ENCODE measurements around the gene GAREM1. TPM values are rescaled to one million over a fixed set of nuclear protein-coding genes. Genes with fewer than 3 reads are reported as not detected.

GAREM1 gene
- total and polyA plus RNA-seq, 8 donors: 2.9 to 55.9 (median 13.5) TPM

GRCh38 chr18:32371384-32371783, 99.3 kb downstream of the GAREM1 start:
- no peaks in the 10 kb centered on the region for H3K27me3 ChIP-seq
- H3K27ac ChIP-seq: peak overlapping the region; percentile 84 to 92 (median 88)
- FAIRE-seq: no peak
- 67 to 74% methylated on average over 2 of the region's 2 CpGs for WGBS, 2 donors
- H3K4me3 ChIP-seq: no peak overlapping the region
- H3K36me3 ChIP-seq: no peaks in the 10 kb centered on the region
- H3K4me1 ChIP-seq: peaks cover 47 to 68% (median 60%) of the 10 kb centered on the region in 3 donors
- TF ChIP-seq CTCF (IDR thresholded peaks at IDR 0.05): no peak
- H3K9me3 ChIP-seq: no peaks in the 10 kb centered on the region
- no peak for DNase-seq
- intact Hi-C loops (cut with DNase I): loop anchor here in 1 of 3 donors (10.0 kb wide), 1 partner anchor 93 kb away; no protein-coding TSS in a partner anchor
- ATAC-seq: no peak

- intact Hi-C loops (cut with DNase I): loop anchor here in 1 of 3 donors (10.0 kb wide), 1 partner anchor 64 kb away; no protein-coding TSS in a partner anchor
- ATAC-seq: no peak
- Histone ChIP-seq H3K9me3 (no peaks in the 10 kb centered on the region), H3K4me3 (no peak overlapping the region), H3K27ac (peak overlapping the region in 3 of 4 donors; percentile 68 to 92 (median 75)), H3K4me1 (peaks cover 49 to 65% (median 51%) of the 10 kb centered on the region in 3 donors), H3K36me3 (no peaks in the 10 kb centered on the region), H3K27me3 (no peaks in the 10 kb centered on the region)
- 81 to 85% methylated on average over 4 of the region's 4 CpGs for WGBS, 2 donors
- no peak for DNase-seq
- TF ChIP-seq CTCF (IDR thresholded peaks at IDR 0.05): no peak
- no peak for FAIRE-seq
Measured at GRCh38 chr18:32368991-32369390, 101.7 kb downstream of the GAREM1 start.

GRCh38 chr18:32368170-32368569, 102.5 kb downstream of the GAREM1 start:
- no peaks in the 10 kb centered on the region for H3K27me3 ChIP-seq
- no peaks in the 10 kb centered on the region for H3K36me3 ChIP-seq
- H3K9me3 ChIP-seq: no peaks in the 10 kb centered on the region
- H3K4me1 ChIP-seq: peaks cover 46 to 63% (median 48%) of the 10 kb centered on the region in 3 donors
- TF ChIP-seq CTCF (IDR thresholded peaks at IDR 0.05): no peak
- DNase-seq (no peak), FAIRE-seq (no peak), ATAC-seq (no peak)
- H3K27ac ChIP-seq: peak overlapping the region; percentile 41 to 92 (median 72)
- no peak overlapping the region for H3K4me3 ChIP-seq
- intact Hi-C loops (cut with DNase I): loop anchor here in 1 of 3 donors (10.0 kb wide), 1 partner anchor 63 kb away; no protein-coding TSS in a partner anchor

GRCh38 chr18:32366586-32367538, 103.8 kb downstream of the GAREM1 start:
- no peaks in the 10 kb centered on the region for H3K9me3 ChIP-seq
- H3K4me1 ChIP-seq: peaks cover 46 to 64% (median 50%) of the 10 kb centered on the region in 3 donors
- H3K36me3 ChIP-seq: no peaks in the 10 kb centered on the region
- 27 to 70% methylated on average over 1 of the region's 1 CpG for WGBS, 2 donors
- intact Hi-C loops (cut with DNase I): loop anchor here in 1 of 3 donors (10.0 kb wide), 1 partner anchor 62 kb away; no protein-coding TSS in a partner anchor
- no peak for DNase-seq
- no peak for FAIRE-seq
- H3K27ac ChIP-seq: peak overlapping the region; percentile 41 to 92 (median 72)
- no peaks in the 10 kb centered on the region for H3K27me3 ChIP-seq
- peak; percentile 52 to 79 (median 64) for ATAC-seq
- H3K4me3 ChIP-seq: no peak overlapping the region
- no peak for TF ChIP-seq CTCF (IDR thresholded peaks at IDR 0.05)
